Measurements from ENCODE around the gene RHOBTB1. TPM values are rescaled to one million over a fixed set of nuclear protein-coding genes. Genes with fewer than 3 reads are reported as not detected.

The RHOBTB1 gene
- total RNA-seq, 1 experiment from 2014 or later, result 2.5 TPM

- no peaks in the 10 kb centered on the region for H3K79me2 ChIP-seq (ENCODE audit: insufficient read depth, low read length)
- H4K8ac ChIP-seq (replicated peaks; ENCODE audit: insufficient read length, low read depth, low read length), result no peak overlapping the region
- Mint-ChIP-seq H3K4me3 (no peak overlapping the region), H3K4me1 (peaks cover 0 to 7% of the 10 kb centered on the region in 2 experiments; a peak in 1 of 4 replicates), H3K27ac (peak overlapping the region in 2 of 3 experiments; percentile 1 to 24; a peak in 2 of 7 replicates), H3K36me3 (ENCODE audit: insufficient read depth in 1 of 3, low read depth in 3 of 3) (no peaks in the 10 kb centered on the region), H3K27me3 (ENCODE audit: low read depth) (no peaks in the 10 kb centered on the region), H3K9me3 (no peaks in the 10 kb centered on the region)
- no peak overlapping the region for H2BK15ac ChIP-seq (ENCODE audit: low read depth, low read length)
- no peak overlapping the region for H3K18ac ChIP-seq (ENCODE audit: insufficient read length, low read depth, low read length)
- no peaks in the 10 kb centered on the region for H4K20me1 ChIP-seq (ENCODE audit: control insufficient read depth, insufficient read depth, insufficient read length)
- H4K91ac ChIP-seq (ENCODE audit: insufficient read length, low read depth, low read length), result no peak overlapping the region
- H2AK5ac ChIP-seq (ENCODE audit: insufficient read length, low read length), result no peak overlapping the region
- no peak overlapping the region for H3T11ph ChIP-seq (ENCODE audit: low read length)
- H3K23me2 ChIP-seq (ENCODE audit: insufficient read length, low read depth, low read length, poor library complexity, severe bottlenecking), result no peaks in the 10 kb centered on the region
- H4K5ac ChIP-seq (ENCODE audit: insufficient read length, low read depth, low read length), result no peak overlapping the region
- H2BK120ac ChIP-seq (ENCODE audit: low read depth, low read length, poor library complexity, severe bottlenecking), result no peak overlapping the region
- no peak for TF ChIP-seq CTCF (conservative IDR thresholded peaks at IDR 0.05)
- no peak overlapping the region for H3K56ac ChIP-seq (ENCODE audit: insufficient read length, low read depth, low read length)
- no peak overlapping the region for H2BK12ac ChIP-seq (ENCODE audit: insufficient read length, low read depth, low read length)
- H3K23ac ChIP-seq (ENCODE audit: insufficient read length, low read depth, low read length), result no peak overlapping the region
- no peak overlapping the region for H3K4me2 ChIP-seq (ENCODE audit: insufficient read depth, insufficient read length, low read length)
- no peak overlapping the region for H2BK20ac ChIP-seq (ENCODE audit: low read depth, low read length, poor library complexity, severe bottlenecking)
- H3K9ac ChIP-seq (ENCODE audit: extremely low read depth, insufficient read length, low read length), result no peak overlapping the region
- H2AFZ ChIP-seq (ENCODE audit: low read length), result no peak overlapping the region
- H3K14ac ChIP-seq (ENCODE audit: insufficient read depth, low read length), result no peak overlapping the region
- H3K27me3 ChIP-seq (ENCODE audit: insufficient read depth, low read length), result no peaks in the 10 kb centered on the region
- no peak overlapping the region for H2BK5ac ChIP-seq (ENCODE audit: insufficient read length, low read length)
- H3K79me1 ChIP-seq (ENCODE audit: insufficient read depth, low read depth, low read length, poor library complexity, severe bottlenecking), result no peaks in the 10 kb centered on the region
- WGBS (ENCODE audit: extremely low coverage, insufficient read length, low lambda C conversion rate), result no CpG with 5 or more reads among the region's 3 CpGs
- no peak overlapping the region for H3K4ac ChIP-seq (ENCODE audit: low read depth, low read length)
- H3K4me1 ChIP-seq (ENCODE audit: insufficient read depth, low read length), result no peaks in the 10 kb centered on the region
- no peak for DNase-seq
- H3K9me3 ChIP-seq (ENCODE audit: control insufficient read depth, low read depth, low read length), result no peaks in the 10 kb centered on the region
- H3K27ac ChIP-seq (ENCODE audit: insufficient read length, low read depth, low read length), result no peak overlapping the region
Observed at GRCh38 chr10:60979667-60980104, 35.7 kb upstream of the RHOBTB1 start.

Measured in H9 (cell line).